Activated gamma-delta T cell treated with anti-CD3 and anti-CD28 coated beads, Interleukin-2, amount 50 U/mL, for 16 hours (primary cell): ENCODE data around the gene MYL9.
"Not testable (repeated sequence)": the region's sequence is repeated elsewhere in the genome, so short reads cannot be mapped to it uniquely, and the experiment has no call there.

Source experiments
- DNase-seq: peaks from one replicate; pipeline ENCODE4 v3.0.0-alpha.2; 2020; ENCODE audit warnings: low read depth

The MYL9 gene

GRCh38 chr20:36541227-36541767 lies at the start of gene MYL9:
Gene MYL9 (plus strand): TSS chr20:36541519. CDS start chr20:36544885, 3,366 bp downstream.
- DNase-seq: no peak

GRCh38 chr20:36491901-36492617 lies 49.3 kb upstream of the MYL9 start:
- peak; percentile 44 for DNase-seq

- DNase-seq: no peak
Measured at GRCh38 chr20:36493051-36493800, 48.1 kb upstream of the MYL9 start.

- DNase-seq: no peak
Measured at GRCh38 chr20:36493801-36494114, 47.6 kb upstream of the MYL9 start.

GRCh38 chr20:36496707-36497669 lies 44.3 kb upstream of the MYL9 start:
- DNase-seq: no peak

- no peak for DNase-seq
Measured at GRCh38 chr20:36497856-36498255, 43.5 kb upstream of the MYL9 start.

- no peak for DNase-seq
Measured at GRCh38 chr20:36498386-36499179, 42.7 kb upstream of the MYL9 start.

GRCh38 chr20:36499211-36499610 lies 42.1 kb upstream of the MYL9 start:
- DNase-seq: no peak

- DNase-seq: no peak
Measured at GRCh38 chr20:36499723-36500501, 41.4 kb upstream of the MYL9 start.

- no peak for DNase-seq
Measured at GRCh38 chr20:36501367-36502006, 39.8 kb upstream of the MYL9 start.

- DNase-seq: no peak
Measured at GRCh38 chr20:36504295-36504694, 37.0 kb upstream of the MYL9 start.

GRCh38 chr20:36506253-36506652 lies 35.1 kb upstream of the MYL9 start:
- no peak for DNase-seq

- no peak for DNase-seq
Measured at GRCh38 chr20:36507746-36508145, 33.6 kb upstream of the MYL9 start.

GRCh38 chr20:36519012-36519719 lies 22.2 kb upstream of the MYL9 start:
- no peak for DNase-seq

GRCh38 chr20:36519944-36520343 lies 21.4 kb upstream of the MYL9 start:
- no peak for DNase-seq

- DNase-seq: no peak
Measured at GRCh38 chr20:36521526-36521925, 19.8 kb upstream of the MYL9 start.

- not testable (repeated sequence) for DNase-seq
Measured at GRCh38 chr20:36522412-36522811, 18.9 kb upstream of the MYL9 start.

- no peak for DNase-seq
Measured at GRCh38 chr20:36523341-36523740, 18.0 kb upstream of the MYL9 start.

- no peak for DNase-seq
Measured at GRCh38 chr20:36525620-36526365, 15.5 kb upstream of the MYL9 start.
